PFSK-1 (cell line): Measurements from ENCODE around the gene RIIAD1.

Experiments
- FOXP2 ChIP-seq: optimal IDR thresholded peaks from 2 replicates; pipeline ENCODE3; 2011; ENCODE audit warnings: borderline replicate concordance, control low read depth, inconsistent platforms; ENCODE audit not compliant: insufficient read depth; ENCODE audit errors: extremely low read length, extremely low read depth
- POLR2AphosphoS5 ChIP-seq: IDR thresholded peaks from 2 replicates; pipeline ENCODE4 v1.6.1; 2012; ENCODE audit warnings: low read depth, mild to moderate bottlenecking, control low read depth, low read length, moderate library complexity
- REST ChIP-seq, 2 experiments: IDR thresholded peaks; 2 replicates each; pipeline versions ENCODE4 v1.6.1 to v1.8.0; 2011 to 2012; ENCODE audit warnings: low read depth in 2 of 2, low read length in 2 of 2, control low read depth in 1 of 2, inconsistent platforms in 1 of 2, mild to moderate bottlenecking in 1 of 2, moderate library complexity in 1 of 2; ENCODE audit not compliant: insufficient read depth in 1 of 2
- SIN3A ChIP-seq: IDR thresholded peaks from 2 replicates; pipeline ENCODE4 v1.6.1; 2012; ENCODE audit warnings: mild to moderate bottlenecking, low read length, moderate library complexity, borderline replicate concordance; ENCODE audit not compliant: insufficient read depth
- TAF1 ChIP-seq: IDR thresholded peaks from 2 replicates; pipeline ENCODE4 v1.6.1; 2012; ENCODE audit warnings: low read length, control low read depth, borderline replicate concordance; ENCODE audit not compliant: insufficient read depth

The RIIAD1 gene

GRCh38 chr1:151684128-151684527, 37.2 kb upstream of the RIIAD1 start:
- TF ChIP-seq SIN3A (no peak), TAF1 (no peak), REST (IDR thresholded peaks at IDR 0.05; ENCODE audit: insufficient read depth in 1 of 2, low read depth in 2 of 2, low read length in 2 of 2) (no peak), FOXP2 (no peak), POLR2AphosphoS5 (no peak)

GRCh38 chr1:151686561-151686960, 34.8 kb upstream of the RIIAD1 start:
- TF ChIP-seq SIN3A = no peak
- no peak for TF ChIP-seq POLR2AphosphoS5

- TF ChIP-seq SIN3A (no peak), FOXP2 (no peak), TAF1 (no peak), POLR2AphosphoS5 (no peak), REST (IDR thresholded peaks at IDR 0.05; ENCODE audit: insufficient read depth in 1 of 2, low read depth in 2 of 2, low read length in 2 of 2) (no peak)
Measured at GRCh38 chr1:151689494-151689893, 31.8 kb upstream of the RIIAD1 start.

GRCh38 chr1:151692226-151692625, 29.1 kb upstream of the RIIAD1 start:
- TF ChIP-seq TAF1 (no peak), SIN3A (no peak)

- no peak for TF ChIP-seq REST (IDR thresholded peaks at IDR 0.05; ENCODE audit: insufficient read depth in 1 of 2, low read depth in 2 of 2, low read length in 2 of 2)
Measured at GRCh38 chr1:151693057-151693651, 28.2 kb upstream of the RIIAD1 start.

- TF ChIP-seq FOXP2 = no peak
- no peak for TF ChIP-seq REST (IDR thresholded peaks at IDR 0.05; ENCODE audit: insufficient read depth in 1 of 2, low read depth in 2 of 2, low read length in 2 of 2)
- TF ChIP-seq SIN3A = no peak
- TF ChIP-seq TAF1 = no peak
- no peak for TF ChIP-seq POLR2AphosphoS5
Measured at GRCh38 chr1:151701515-151701914, 19.8 kb upstream of the RIIAD1 start.
